WI38 (cell line): ENCODE results near the gene ACSBG1.

Experiments used
- H3K4me3 ChIP-seq: 2 replicates; pipeline ENCODE4 v1.5.1; 2011; ENCODE audit warnings: low read depth, mild to moderate bottlenecking, control low read depth, low read length
- CTCF ChIP-seq: IDR thresholded peaks from 2 replicates; pipeline ENCODE4 v1.5.1; 2012; ENCODE audit warnings: low read depth, mild to moderate bottlenecking, control low read depth, low read length

ACSBG1 gene

DNA sequence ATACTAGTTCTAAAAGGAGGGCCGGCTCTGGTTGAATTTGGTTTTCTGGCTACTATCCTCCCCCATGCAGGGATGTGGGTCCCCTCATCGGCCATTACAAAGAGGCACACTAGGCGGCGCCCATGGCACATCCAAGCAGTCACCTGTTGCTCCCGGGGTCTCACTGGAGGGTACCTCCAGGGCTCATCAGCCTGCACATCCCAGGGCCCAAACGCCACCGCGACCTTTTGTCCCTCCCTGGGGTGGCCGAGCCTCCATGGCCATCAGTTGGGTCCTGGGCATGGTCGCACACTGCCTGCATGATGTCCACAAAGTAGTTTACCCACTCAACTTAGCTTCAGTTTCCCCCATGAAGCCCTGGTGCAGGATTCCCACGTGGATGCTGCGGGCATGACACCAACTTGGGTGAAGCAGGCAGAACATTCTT, 56.9 kb downstream of the ACSBG1 start:
- no peak overlapping the region for H3K4me3 ChIP-seq
- TF ChIP-seq CTCF, result peak; percentile 76

- TF ChIP-seq CTCF, result no peak
- H3K4me3 ChIP-seq, result no peak overlapping the region
Measured at GRCh38 chr15:78175330-78175729, 59.0 kb downstream of the ACSBG1 start.

DNA sequence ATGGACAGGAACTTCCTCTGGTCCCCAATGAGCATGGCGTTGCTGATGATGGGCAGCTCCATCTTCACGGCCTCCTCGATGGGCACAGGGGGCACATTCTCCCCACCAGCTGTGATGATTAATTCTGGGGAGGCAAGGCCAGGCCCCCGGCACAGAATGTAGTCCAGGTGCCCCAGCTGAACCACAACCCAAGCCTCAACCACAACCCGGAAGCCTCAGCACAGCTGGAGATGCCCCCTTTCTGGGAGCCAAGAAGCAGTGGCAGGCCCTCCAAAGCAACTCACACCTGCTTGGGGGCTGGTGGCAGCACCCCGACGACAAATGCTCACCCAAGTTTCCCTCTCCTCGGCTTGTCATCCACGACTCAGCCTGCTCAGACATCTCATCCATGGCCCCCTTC, 60.0 kb downstream of the ACSBG1 start:
- no peak overlapping the region for H3K4me3 ChIP-seq
- no peak for TF ChIP-seq CTCF

DNA sequence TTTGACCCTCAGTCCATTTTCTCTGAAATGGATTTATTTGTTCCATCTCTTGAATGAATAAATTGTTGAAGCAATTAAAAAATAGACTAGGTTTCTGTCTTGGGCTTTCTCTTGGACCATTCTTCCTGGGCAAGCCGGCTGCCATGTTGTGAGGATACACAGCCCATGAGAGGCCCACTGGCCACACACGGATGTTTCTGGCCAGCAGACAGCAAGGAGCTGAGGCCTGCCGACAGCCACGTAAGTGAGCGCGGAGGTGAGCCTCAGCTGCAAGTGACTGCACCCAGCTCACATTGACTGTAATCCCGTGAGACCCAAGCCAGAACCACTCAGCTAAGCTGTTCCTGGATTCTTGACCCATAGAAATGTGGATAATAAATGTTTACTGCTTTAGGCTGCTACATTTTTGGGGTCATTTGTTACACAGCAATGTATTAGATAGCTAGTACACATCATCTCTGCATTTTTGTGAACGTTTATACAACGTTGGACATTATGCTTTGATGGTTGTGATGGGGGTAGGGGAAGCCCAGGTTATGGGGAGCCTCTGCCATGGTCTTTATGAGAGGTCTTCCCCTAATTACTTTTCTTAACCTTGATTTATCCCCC, 62.4 kb downstream of the ACSBG1 start:
- no peak overlapping the region for H3K4me3 ChIP-seq
- TF ChIP-seq CTCF, result no peak

GRCh38 chr15:78170848-78171773, 63.3 kb downstream of the ACSBG1 start:
- H3K4me3 ChIP-seq, result no peak overlapping the region
- TF ChIP-seq CTCF, result no peak

DNA sequence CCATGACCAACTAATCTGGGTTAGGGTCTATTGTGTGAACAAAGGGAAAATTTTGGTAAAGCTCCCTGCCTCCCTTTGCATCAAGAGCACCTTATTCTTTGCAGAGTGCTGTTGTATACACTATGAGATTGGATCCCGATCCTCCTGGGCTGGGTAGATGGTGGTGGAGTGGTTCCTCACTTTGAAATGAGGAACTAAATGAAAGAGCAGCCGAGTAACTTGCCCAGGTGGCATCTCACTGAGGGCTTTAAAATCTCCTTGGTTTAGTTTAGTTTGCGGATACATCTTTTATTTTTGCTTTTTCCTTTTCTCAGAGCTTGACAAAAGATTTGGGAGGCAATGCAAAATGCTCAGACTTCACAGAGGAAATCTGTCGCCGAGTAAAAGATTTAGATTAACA, 65.8 kb downstream of the ACSBG1 start:
- TF ChIP-seq CTCF, result no peak

DNA sequence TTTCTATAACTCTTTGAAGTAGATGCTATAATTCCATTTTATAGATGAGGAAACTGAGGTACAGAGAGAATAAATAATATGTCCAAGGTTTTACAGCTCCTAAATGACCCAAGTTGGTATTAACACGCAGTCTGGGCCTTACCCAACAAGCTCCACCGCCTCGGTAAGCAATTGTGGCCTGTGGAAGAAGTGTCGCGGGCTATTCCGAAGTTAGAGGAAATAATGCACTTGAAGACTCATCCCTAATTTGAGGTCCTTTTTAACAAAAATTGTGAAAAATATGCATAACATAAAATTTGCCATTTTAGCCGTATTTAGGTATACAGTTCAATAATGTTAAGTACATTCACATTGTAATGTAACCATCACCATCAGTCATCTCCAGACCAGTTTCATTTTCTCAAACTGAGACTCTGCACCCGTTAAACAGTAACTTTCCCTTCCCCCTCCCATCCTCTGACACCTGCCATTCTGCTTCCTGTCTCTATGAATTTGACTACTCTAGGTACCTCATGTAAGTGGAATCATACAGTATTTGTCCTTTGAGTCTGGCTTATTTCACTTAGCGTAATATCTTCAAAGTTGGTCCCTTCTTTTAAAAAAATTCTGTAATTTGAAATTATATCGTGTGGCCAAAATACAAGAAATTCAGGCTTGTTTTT, 67.0 kb downstream of the ACSBG1 start:
- no peak for TF ChIP-seq CTCF

More for the DNA sequence above, 65.8 kb downstream of the ACSBG1 start:
- H3K4me3 ChIP-seq, result no peak overlapping the region

More for the DNA sequence above, 67.0 kb downstream of the ACSBG1 start:
- no peak overlapping the region for H3K4me3 ChIP-seq
